GM12872 (cell line): Measurements from ENCODE around the gene CCN5.

Source experiments
- TF ChIP-seq, protein P1 (sequence below): IDR thresholded peaks from 3 replicates; pipeline ENCODE4 v1.5.1; 2011; ENCODE audit warnings: low read depth, mild to moderate bottlenecking, low read length, moderate library complexity; ENCODE audit not compliant: insufficient read depth

The CCN5 gene

GRCh38 chr20:44745598-44746366 lies 30.6 kb downstream of the CCN5 start, which contains the start of gene KCNK15:
Gene KCNK15 (plus strand): TSS chr20:44745865. CDS start chr20:44745911, 46 bp downstream.
- TF ChIP-seq, protein P1, sequence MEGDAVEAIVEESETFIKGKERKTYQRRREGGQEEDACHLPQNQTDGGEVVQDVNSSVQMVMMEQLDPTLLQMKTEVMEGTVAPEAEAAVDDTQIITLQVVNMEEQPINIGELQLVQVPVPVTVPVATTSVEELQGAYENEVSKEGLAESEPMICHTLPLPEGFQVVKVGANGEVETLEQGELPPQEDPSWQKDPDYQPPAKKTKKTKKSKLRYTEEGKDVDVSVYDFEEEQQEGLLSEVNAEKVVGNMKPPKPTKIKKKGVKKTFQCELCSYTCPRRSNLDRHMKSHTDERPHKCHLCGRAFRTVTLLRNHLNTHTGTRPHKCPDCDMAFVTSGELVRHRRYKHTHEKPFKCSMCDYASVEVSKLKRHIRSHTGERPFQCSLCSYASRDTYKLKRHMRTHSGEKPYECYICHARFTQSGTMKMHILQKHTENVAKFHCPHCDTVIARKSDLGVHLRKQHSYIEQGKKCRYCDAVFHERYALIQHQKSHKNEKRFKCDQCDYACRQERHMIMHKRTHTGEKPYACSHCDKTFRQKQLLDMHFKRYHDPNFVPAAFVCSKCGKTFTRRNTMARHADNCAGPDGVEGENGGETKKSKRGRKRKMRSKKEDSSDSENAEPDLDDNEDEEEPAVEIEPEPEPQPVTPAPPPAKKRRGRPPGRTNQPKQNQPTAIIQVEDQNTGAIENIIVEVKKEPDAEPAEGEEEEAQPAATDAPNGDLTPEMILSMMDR: no peak

GRCh38 chr20:44746367-44747165 lies 31.4 kb downstream of the CCN5 start:
- TF ChIP-seq, protein P1: no peak

DNA sequence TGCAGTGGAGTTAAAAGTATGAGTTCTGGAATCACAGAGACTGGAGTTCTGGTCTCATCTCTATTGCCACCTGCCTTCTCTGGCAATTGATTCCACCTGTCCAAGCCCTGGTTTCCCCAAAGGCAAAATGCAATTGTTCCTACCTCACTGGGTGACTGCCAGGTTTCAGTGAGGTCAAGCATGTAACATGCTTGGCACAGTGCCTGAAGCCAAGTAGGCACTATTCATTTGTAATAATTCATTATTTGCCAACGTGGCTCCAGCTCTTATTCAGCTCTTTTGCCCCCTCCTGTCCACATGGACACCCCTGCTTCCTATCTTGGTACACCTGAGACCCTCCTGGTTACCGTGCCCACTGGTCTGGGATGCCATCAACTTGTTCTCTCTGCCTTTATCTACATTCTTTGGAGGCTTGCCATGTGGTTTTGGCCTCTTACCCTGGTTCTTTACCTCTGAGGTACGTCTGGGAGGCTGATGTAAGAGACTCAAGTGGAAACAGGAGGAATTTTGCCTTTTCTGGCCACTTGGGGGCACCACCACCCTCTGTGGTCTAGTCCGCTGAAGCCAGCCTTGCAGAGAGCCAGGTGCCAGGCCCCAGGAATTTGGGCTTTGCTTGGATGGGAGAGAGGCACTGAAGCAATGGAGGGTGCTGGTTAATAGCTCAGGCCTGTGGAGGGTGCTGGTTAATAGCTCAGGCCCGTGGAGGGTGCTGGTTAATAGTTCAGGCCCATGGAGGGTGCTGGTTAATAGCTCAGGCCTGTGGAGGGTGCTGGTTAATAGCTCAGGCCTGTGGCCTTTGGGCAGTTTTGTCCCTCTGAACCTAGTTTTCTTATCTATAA lies 32.2 kb downstream of the CCN5 start:
- TF ChIP-seq, protein P1: peak; percentile 81

DNA sequence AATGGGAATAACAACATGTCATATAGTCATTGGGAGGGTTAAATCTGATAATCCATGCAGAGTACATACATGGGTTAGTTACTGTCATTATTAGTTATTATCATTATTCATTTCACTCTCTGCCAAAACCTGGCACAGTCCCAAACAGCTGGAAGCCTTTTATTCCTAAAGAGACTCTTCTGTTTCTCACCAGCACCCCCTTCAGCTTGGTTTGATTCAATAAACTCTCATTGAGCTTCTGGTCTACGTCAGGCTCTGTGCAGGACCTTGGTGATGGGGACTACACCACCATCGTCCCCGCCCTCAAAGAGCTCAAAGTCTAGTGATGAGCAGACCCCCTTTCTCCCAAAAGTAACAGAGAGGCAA lies 32.8 kb downstream of the CCN5 start:
- TF ChIP-seq, protein P1: no peak

DNA sequence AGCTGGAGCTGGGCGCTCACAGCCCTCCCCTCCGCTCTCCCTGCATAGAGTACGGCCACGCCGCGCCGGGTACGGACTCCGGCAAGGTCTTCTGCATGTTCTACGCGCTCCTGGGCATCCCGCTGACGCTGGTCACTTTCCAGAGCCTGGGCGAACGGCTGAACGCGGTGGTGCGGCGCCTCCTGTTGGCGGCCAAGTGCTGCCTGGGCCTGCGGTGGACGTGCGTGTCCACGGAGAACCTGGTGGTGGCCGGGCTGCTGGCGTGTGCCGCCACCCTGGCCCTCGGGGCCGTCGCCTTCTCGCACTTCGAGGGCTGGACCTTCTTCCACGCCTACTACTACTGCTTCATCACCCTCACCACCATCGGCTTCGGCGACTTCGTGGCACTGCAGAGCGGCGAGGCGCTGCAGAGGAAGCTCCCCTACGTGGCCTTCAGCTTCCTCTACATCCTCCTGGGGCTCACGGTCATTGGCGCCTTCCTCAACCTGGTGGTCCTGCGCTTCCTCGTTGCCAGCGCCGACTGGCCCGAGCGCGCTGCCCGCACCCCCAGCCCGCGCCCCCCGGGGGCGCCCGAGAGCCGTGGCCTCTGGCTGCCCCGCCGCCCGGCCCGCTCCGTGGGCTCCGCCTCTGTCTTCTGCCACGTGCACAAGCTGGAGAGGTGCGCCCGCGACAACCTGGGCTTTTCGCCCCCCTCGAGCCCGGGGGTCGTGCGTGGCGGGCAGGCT lies 35.1 kb downstream of the CCN5 start:
- TF ChIP-seq, protein P1: peak; percentile 27; the same call in 1 of the 3 replicates

GRCh38 chr20:44752099-44752931 lies 37.1 kb downstream of the CCN5 start:
- TF ChIP-seq, protein P1: no peak
